ENCODE results near the gene SLC38A1. TPM values are rescaled to one million over a fixed set of nuclear protein-coding genes. Genes with fewer than 3 reads are reported as not detected.

The SLC38A1 gene
- total RNA-seq, 3 donors from 2014 or later: 7.8 to 219 (median 101) TPM

GRCh38 chr12:46217541-46218321, 51.1 kb downstream of the SLC38A1 start:
- Histone ChIP-seq H3K9me3 (no peaks in the 10 kb centered on the region), H3K27ac (peak overlapping the region in 1 of 2 donors; percentile 61), H3K4me3 (no peak overlapping the region), H3K27me3 (no peaks in the 10 kb centered on the region), H3K36me3 (no peaks in the 10 kb centered on the region), H3K4me1 (peaks cover 0 to 6% of the 10 kb centered on the region in 2 donors)
- intact Hi-C loops (cut with DNase I; ENCODE audit: low total_unique reads): no loop called here
- TF ChIP-seq POLR2AphosphoS5 (IDR thresholded peaks at IDR 0.05) (no peak), POLR2A (IDR thresholded peaks at IDR 0.05) (no peak), CTCF (IDR thresholded peaks at IDR 0.05) (no peak)
- DNase-seq (ENCODE audit: low spot score in 2 of 2): no peak

- H3K4me3 ChIP-seq: no peak overlapping the region
- no peaks in the 10 kb centered on the region for H3K4me1 ChIP-seq
- peak overlapping the region in 1 of 2 donors; percentile 30 for H3K27ac ChIP-seq
- TF ChIP-seq CTCF (IDR thresholded peaks at IDR 0.05) (no peak), POLR2A (IDR thresholded peaks at IDR 0.05) (no peak), POLR2AphosphoS5 (IDR thresholded peaks at IDR 0.05) (no peak)
- no peaks in the 10 kb centered on the region for H3K27me3 ChIP-seq
- H3K36me3 ChIP-seq: no peaks in the 10 kb centered on the region
- intact Hi-C loops (cut with DNase I; ENCODE audit: low total_unique reads): no loop called here
- DNase-seq (ENCODE audit: low spot score in 2 of 2): no peak
- H3K9me3 ChIP-seq: no peaks in the 10 kb centered on the region
Measured at GRCh38 chr12:46214668-46215436, 54.0 kb downstream of the SLC38A1 start.

GRCh38 chr12:46212108-46212982, 56.5 kb downstream of the SLC38A1 start:
- H3K27me3 ChIP-seq: no peaks in the 10 kb centered on the region
- no peaks in the 10 kb centered on the region for H3K4me1 ChIP-seq
- intact Hi-C loops (cut with DNase I; ENCODE audit: low total_unique reads): no loop called here
- H3K4me3 ChIP-seq: no peak overlapping the region
- peak overlapping the region in 1 of 2 donors; percentile 12 for H3K27ac ChIP-seq
- H3K36me3 ChIP-seq: no peaks in the 10 kb centered on the region
- DNase-seq (ENCODE audit: low spot score in 2 of 2): no peak
- no peaks in the 10 kb centered on the region for H3K9me3 ChIP-seq
- TF ChIP-seq POLR2AphosphoS5 (IDR thresholded peaks at IDR 0.05): no peak

GRCh38 chr12:46210873-46211439, 57.9 kb downstream of the SLC38A1 start:
- no peaks in the 10 kb centered on the region for H3K9me3 ChIP-seq
- no peak for TF ChIP-seq CTCF (IDR thresholded peaks at IDR 0.05)
- no peak for TF ChIP-seq POLR2A (IDR thresholded peaks at IDR 0.05)
- no peak for TF ChIP-seq POLR2AphosphoS5 (IDR thresholded peaks at IDR 0.05)
- no peak for DNase-seq (ENCODE audit: low spot score in 2 of 2)
- no peak overlapping the region for H3K4me3 ChIP-seq
- H3K27me3 ChIP-seq: no peaks in the 10 kb centered on the region
- H3K4me1 ChIP-seq: no peaks in the 10 kb centered on the region
- intact Hi-C loops (cut with DNase I; ENCODE audit: low total_unique reads): no loop called here
- peak overlapping the region; percentile 39 to 78 for H3K27ac ChIP-seq
- H3K36me3 ChIP-seq: no peaks in the 10 kb centered on the region
